Middle frontal gyrus (tissue), 1 donor: Measurements from ENCODE around the gene RAD51B.

Experiments used
- DNase-seq: peaks from one replicate; pipeline ENCODE4 v3.0.0-alpha.2; 2015; ENCODE audit warnings: low spot score; ENCODE audit errors: extremely low spot score

Gene RAD51B

DNA sequence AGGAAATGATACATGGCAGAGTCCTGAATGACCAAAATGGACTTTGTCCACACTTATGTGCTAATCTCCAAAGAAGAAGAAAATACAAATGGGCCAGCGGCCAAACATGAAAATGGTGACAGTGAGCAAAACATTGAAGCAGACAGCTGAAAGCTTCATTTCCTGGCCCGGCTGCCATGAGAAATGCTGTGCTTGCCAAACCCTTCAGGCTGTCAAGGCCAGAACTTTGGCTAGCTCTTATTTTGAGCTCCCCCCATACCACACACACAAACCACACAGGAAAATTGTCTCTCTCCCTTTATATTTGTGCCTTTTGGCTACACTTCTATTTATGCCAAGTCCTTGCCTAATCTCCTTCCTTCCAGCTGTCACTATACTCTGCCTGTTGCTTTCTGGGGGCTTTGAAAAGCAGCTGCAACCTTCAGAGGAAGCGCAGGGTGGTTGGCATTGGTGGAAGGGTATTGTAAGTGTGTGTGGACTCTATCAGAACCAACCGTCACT, 323.8 kb downstream of the RAD51B start:
- no peak for DNase-seq

DNA sequence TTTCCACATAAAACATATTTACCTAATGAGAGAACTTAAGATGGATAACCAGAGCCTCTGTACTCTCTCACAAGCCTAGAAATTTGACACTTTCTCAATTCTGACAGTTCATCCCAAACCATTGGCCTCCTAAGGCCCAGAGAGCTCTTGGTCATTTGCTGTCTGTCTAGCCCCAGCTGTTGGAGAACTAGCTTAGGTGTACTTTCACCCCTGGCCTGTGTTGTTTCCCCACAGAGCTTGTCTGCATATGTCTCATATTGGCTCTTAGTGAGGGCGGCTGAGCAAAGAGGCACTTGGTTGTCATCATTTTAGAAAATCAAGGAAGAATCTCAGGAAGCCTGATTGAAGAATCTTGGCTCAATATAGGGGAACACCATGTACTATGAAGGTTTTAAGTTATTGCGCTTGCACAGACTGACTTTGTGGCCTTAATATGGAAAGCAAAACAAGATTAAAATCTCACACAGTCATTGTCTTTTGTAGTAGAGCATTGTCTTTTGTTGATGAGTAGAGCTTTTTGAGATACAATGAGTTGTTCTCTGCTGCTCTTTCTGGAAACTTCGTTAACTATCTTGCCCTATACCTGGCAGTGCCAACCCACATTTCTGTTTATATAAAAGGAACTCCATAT, 324.6 kb downstream of the RAD51B start:
- DNase-seq: no peak

- no peak for DNase-seq
These were observed 325.5 kb downstream of the RAD51B start for GRCh38 chr14:68145036-68145435.

GRCh38 chr14:68145539-68145938, 326.0 kb downstream of the RAD51B start:
- no peak for DNase-seq

DNA sequence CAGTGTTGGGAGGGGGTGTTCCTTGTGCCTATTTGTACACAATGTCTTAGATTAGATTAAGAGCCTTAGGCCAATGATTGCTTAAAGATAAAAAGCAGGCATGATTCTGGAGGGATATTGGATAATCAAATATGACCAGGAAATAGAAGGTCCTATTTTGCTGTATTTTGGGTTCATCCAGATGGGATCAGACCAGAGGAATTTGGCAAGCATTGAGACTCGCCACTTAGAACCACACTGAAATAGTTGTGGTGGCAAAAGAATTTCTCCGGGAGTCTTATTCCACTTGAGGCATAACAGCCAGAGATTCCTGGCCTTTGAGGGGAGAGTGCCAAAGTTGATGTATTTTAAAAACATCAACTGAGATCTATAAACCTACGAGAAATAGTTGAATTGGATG, 327.2 kb downstream of the RAD51B start:
- no peak for DNase-seq

- no peak for DNase-seq
These were observed 327.7 kb downstream of the RAD51B start for GRCh38 chr14:68147303-68147702.

GRCh38 chr14:68148276-68148675, 328.7 kb downstream of the RAD51B start:
- DNase-seq: no peak

DNA sequence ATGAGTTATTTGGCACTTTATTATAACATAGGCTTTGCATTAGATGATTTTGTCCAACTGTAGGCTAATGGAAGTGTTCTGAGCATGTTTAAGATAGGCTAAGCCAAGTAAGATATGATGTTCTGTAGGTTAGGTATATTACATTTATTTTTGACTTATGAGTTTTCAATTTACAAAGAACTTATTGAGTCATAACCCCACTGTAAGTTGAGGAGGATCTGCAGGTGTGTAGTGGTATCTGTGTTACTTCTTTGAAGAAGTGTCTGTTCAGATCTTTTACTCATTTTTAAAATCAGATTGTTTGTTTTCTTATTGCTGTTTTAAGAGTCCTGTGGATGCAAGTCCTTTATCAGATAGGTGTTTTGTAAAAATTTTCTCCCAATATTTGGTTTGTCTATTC, 329.2 kb downstream of the RAD51B start:
- DNase-seq: no peak

- DNase-seq: no peak
These were observed 333.7 kb downstream of the RAD51B start for GRCh38 chr14:68153275-68153674.

DNA sequence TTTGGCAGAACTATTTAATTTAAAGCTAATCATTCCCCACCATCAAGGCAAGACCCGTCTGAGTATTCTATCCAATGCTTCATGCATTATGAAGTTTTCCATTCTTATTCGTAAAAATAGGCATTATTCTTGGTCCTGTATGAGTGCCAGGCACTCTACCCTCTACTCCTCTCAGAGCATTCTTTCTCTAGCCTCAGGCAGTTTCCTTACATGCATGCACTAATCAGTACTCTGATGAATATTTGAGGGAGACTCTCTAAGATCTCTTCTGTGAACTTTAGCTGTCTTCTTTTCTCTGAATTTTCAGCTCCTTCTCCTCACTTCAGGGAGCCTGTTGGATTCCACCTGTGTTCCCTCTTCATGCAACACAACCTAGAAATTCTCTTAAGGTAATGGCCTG, 334.7 kb downstream of the RAD51B start:
- DNase-seq: no peak

DNA sequence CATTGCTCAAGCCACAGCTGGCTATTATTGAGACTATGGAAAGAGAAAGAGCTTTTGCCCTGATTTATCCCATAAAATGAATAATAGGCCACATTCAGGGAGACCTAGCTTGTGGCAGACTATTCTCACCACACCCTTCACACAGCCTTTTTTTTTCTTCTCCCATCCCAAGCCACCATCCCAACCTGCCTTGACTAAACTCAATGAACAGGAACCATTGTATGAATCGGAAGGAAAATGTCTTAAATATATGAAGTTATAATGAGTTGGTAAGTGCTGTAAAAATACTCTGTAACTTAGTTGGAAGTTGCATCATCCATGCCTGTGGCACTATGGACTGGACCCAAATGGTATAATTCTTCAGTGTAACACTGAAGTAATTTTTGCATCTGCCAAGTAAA, 338.4 kb downstream of the RAD51B start:
- DNase-seq: no peak

DNA sequence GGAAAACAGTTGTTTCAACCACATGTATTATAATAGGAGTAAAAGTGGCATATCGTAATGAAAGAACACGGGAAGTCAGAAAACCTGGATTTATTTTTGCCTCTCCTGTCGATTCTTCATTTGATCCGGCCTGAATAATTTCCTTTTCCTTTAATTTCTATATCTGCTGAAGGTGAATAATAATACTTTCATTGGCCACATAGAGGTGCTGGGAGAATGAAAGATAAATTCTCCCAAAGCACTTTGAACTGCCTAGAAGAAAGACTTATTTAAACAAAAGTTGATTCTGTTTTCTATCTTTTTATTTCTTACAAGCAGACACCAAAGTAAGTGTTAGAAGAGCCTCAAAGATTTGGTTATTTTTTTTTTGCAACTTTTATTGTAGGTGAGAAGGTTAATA, 339.1 kb downstream of the RAD51B start:
- no peak for DNase-seq

- no peak for DNase-seq
These were observed 340.4 kb downstream of the RAD51B start for GRCh38 chr14:68159701-68160633.

- DNase-seq: no peak
These were observed 341.4 kb downstream of the RAD51B start for GRCh38 chr14:68160779-68161546.

DNA sequence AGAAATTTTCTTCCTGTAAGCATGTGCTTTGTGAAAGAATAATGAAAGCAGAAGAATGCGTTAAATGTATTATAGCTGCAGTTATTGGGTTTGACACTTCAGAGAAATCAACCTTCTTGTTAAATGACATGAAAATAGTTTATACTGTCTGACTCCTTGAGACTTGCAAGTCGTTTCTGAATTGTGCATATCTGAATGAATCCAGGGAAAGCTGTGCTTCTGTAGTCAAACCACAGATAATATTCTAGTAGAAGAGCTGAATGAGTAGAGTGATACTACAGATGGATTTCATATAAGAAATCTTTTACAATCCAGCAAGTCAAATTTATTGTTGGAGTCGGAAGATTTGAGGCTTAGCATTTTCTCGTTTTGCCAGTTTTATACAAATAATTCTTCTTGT, 343.3 kb downstream of the RAD51B start:
- no peak for DNase-seq

DNA sequence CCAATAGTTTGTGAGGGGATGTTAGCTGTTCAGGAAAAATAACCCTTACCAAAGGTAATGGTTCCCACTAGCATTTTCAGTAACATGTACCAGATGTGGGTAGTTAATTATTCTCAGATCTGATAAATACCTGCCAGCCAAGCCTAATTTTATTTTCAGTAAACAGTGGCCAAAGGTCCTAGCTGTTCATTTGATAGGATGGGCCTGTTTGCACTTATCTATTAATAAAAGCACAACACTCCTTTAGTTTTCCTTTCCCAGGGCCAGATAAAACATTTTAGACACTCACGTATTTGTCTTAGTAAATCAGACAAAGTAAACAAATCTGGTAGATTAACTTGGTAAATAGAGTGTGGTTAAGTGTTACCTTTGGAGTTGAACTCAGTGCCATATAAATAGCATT, 345.1 kb downstream of the RAD51B start:
- DNase-seq: no peak

GRCh38 chr14:68165274-68165843, 345.8 kb downstream of the RAD51B start:
- DNase-seq: no peak

GRCh38 chr14:68166731-68167382, 347.3 kb downstream of the RAD51B start:
- no peak for DNase-seq

DNA sequence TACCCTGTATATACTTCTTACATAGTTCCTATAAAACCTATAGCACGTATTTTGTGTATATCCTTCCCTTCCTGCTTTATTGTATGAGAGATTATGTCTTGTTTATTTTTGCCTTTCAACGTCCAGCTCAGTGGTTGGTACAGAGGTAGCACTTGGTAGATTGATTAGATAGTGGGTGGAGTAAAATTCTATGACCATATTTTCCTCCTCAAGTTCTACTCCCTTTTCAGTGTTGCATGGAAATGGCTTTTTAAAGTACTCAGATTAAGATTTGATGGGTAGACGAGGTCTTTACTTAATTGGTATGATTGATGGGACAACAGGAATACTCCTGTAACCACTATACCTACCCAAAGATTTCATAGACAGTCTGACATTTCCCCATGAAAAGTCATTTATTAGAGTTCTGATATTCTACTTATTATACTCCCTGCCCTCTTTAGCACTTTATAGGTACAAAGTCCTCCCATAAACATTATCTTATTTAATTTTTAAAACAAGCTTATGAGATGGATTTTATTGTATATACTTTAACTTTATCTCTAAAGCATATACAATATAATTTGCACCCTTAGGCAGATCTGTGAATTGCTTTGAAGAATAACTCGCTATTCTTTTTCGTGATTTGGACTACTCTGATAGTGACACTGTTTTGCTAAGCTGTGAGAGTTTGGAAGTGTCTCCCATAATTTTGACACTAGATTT, 348.0 kb downstream of the RAD51B start:
- DNase-seq: no peak

DNA sequence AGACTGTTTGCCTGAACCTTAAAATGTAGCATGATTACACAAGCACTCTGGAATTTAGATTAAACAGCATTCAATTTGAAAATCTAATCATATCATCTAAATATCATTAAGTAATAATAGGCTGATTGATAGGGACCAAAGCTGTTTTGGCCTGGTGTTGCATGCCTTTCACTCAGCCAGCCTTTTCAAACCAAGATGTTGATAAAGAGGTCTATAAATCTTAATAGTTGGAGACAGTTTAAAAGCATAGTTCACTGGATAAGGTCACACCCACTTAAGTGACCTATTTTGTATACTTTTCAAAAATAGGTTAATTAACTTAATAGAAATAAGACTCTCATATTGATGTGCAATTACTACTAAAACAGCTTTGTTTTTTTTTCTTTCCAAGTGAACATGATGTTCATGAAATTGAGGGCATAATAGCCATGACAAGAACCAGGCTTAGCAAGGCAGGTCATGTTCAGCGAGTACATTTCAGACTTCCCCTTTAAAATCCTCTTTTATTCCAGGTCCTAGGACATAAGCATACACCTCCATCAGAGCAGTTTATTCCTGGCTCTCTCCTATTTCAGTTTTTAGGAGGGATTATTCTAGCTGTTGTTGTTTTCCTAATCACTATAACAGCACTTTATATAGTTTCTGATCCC, 349.0 kb downstream of the RAD51B start:
- no peak for DNase-seq
